AG10803 (cell line): Measurements from ENCODE around the gene PODNL1.

Experiments used
- DNase-seq: peaks from one replicate; pipeline ENCODE4 v3.0.0; 2010; ENCODE audit warnings: low read depth
- H3K4me3 ChIP-seq: 2 replicates; pipeline ENCODE4 v1.5.1; 2011; ENCODE audit warnings: mild to moderate bottlenecking, low read length, control low read depth
- TF ChIP-seq, protein P1 (sequence below): conservative IDR thresholded peaks from 2 replicates; pipeline ENCODE4 v1.5.1; 2011; ENCODE audit warnings: mild to moderate bottlenecking, low read length, control low read depth, inconsistent platforms

Gene PODNL1

GRCh38 chr19:13909430-13909829 lies 28.8 kb downstream of the PODNL1 start:
- DNase-seq = no peak
- TF ChIP-seq, protein P1, sequence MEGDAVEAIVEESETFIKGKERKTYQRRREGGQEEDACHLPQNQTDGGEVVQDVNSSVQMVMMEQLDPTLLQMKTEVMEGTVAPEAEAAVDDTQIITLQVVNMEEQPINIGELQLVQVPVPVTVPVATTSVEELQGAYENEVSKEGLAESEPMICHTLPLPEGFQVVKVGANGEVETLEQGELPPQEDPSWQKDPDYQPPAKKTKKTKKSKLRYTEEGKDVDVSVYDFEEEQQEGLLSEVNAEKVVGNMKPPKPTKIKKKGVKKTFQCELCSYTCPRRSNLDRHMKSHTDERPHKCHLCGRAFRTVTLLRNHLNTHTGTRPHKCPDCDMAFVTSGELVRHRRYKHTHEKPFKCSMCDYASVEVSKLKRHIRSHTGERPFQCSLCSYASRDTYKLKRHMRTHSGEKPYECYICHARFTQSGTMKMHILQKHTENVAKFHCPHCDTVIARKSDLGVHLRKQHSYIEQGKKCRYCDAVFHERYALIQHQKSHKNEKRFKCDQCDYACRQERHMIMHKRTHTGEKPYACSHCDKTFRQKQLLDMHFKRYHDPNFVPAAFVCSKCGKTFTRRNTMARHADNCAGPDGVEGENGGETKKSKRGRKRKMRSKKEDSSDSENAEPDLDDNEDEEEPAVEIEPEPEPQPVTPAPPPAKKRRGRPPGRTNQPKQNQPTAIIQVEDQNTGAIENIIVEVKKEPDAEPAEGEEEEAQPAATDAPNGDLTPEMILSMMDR = no peak
- no peak overlapping the region for H3K4me3 ChIP-seq

DNA sequence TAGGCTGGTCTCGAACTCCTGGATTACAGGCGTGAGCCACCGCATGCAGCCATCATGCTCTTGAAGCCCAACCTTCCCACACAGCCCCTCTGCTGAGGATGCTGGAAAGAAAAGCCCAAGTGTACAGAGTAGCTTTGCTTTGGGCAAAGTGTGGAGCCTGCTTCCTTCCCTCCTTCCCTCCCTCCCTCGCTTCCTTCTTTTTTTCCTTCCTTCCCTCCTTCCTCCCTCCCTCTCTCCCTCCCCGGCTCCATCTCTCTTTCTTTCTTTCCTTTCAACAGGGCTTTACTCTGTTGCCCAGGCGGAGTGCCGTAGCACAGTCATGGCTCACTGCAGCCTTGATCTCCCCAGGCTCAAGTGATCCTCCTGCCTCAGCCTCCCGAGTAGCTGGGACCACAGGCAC lies 29.5 kb downstream of the PODNL1 start:
- DNase-seq = no peak
- TF ChIP-seq, protein P1 = no peak
- H3K4me3 ChIP-seq = no peak overlapping the region

DNA sequence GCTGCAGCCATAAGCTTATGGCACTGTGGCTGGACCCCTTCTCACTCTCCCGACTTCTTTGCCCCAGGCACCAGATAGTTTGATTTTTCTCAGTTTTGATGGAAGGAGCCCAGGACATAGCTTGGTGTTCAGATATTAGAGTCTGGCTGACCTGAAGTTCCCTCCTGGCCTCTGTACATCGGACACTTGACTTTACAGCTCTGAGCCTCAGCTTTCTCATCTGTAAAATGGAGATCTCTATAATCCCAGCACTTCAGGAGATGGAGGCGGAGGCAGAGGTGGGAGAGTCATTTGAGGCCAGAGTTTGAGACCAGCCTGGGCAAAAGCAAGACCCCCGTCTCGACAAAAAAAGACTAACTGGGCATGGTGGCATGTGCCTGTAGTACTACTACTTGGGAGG lies 31.3 kb downstream of the PODNL1 start:
- H3K4me3 ChIP-seq = peak overlapping the region; percentile 78
- TF ChIP-seq, protein P1 = no peak

GRCh38 chr19:13906521-13906904 lies 31.7 kb downstream of the PODNL1 start:
- TF ChIP-seq, protein P1 = no peak
- peak; percentile 9 for DNase-seq
- peak overlapping the region; percentile 78 for H3K4me3 ChIP-seq

More for the DNA sequence above, 31.3 kb downstream of the PODNL1 start:
- DNase-seq = no peak

- DNase-seq = peak; percentile 76
- TF ChIP-seq, protein P1 = no peak
- H3K4me3 ChIP-seq = peak within 1 kb of the TSS; percentile 78
Measured at GRCh38 chr19:13905634-13906520, 32.3 kb downstream of the PODNL1 start, which contains the start of the genes BRME1 and CC2D1A. Gene BRME1, minus strand, starts transcription at chr19:13906117. Its CDS starts 1,225 bp downstream, at chr19:13904892. Gene CC2D1A, plus strand, starts transcription at chr19:13906201. Its CDS starts 241 bp downstream, at chr19:13906442.

DNA sequence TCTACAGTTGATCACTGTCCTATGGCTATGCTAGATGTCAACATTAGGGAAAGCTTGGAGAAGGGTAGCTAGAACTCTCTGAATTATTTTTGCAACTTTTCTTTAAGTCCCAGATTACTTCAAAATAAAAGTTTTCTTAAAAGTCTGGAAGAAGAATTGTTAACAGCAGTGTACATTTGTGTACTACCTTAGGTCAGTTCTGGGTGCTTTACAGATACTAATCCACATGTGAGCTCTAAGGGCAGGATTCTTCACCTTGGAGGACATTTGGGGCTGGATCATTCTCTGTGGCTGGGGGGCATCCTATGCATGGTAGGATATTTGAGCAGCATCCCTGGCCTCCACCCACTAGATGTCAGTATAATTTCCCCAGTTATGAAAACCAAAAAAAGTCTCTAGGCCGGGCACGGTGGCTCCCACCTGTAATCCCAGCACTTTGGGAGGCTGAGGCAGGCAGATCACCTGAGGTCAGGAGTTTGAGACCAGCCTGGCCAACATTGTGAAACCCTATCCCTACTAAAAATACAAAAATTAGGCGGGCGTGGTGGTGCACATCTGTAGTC lies 35.1 kb downstream of the PODNL1 start:
- no peak overlapping the region for H3K4me3 ChIP-seq
- no peak for DNase-seq
- TF ChIP-seq, protein P1 = peak; percentile 28
